ENCODE results near the gene VAV2.

DNA sequence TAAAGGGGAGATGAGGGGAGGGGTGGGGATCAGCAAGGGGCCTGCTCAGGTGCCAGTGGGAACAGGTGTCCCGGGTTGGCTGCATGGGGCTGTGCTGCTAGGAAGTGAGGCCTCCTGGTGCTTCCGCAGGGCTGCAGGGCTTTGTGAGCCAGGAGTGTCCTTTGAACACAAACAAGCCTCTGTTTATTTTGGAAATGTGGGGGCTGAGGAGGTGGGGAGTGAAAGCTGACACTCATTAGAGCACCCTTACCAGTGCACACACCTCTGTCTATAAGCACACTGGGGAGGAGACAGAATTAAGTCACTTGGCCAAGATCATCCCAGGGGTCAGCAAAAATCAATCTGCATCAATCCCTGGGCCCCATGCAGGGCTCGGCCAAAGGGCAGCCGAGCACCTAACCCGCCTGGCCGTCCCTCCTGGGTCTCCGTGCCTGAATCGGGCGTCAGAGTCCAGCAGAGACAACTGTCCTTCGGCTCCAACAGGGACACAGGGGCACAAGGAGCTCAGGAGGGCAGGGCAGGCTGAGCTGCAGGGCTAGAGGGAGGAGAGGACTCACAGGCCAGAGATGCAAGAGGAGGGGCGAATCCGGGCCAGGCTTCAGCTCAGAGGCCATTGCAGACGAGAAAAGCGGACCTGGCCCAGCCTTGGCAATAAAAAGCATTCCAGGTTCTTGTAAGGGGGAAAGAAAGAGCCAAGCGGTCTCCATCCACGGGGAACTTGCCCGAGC, 99.8 kb downstream of the VAV2 start:
- TF ChIP-seq, protein P1, sequence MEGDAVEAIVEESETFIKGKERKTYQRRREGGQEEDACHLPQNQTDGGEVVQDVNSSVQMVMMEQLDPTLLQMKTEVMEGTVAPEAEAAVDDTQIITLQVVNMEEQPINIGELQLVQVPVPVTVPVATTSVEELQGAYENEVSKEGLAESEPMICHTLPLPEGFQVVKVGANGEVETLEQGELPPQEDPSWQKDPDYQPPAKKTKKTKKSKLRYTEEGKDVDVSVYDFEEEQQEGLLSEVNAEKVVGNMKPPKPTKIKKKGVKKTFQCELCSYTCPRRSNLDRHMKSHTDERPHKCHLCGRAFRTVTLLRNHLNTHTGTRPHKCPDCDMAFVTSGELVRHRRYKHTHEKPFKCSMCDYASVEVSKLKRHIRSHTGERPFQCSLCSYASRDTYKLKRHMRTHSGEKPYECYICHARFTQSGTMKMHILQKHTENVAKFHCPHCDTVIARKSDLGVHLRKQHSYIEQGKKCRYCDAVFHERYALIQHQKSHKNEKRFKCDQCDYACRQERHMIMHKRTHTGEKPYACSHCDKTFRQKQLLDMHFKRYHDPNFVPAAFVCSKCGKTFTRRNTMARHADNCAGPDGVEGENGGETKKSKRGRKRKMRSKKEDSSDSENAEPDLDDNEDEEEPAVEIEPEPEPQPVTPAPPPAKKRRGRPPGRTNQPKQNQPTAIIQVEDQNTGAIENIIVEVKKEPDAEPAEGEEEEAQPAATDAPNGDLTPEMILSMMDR (IDR thresholded peaks at IDR 0.05), result no peak
- TF ChIP-seq, protein P2, sequence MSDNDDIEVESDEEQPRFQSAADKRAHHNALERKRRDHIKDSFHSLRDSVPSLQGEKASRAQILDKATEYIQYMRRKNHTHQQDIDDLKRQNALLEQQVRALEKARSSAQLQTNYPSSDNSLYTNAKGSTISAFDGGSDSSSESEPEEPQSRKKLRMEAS (IDR thresholded peaks at IDR 0.05; ENCODE audit: low read depth), result no peak
- TF ChIP-seq JUND (IDR thresholded peaks at IDR 0.05), result no peak
- TF ChIP-seq RFX5 (IDR thresholded peaks at IDR 0.05; ENCODE audit: low read length), result no peak
- no peak for TF ChIP-seq TAF1 (IDR thresholded peaks at IDR 0.05; ENCODE audit: borderline replicate concordance, low read depth, low read length)
- TF ChIP-seq RAD21 (IDR thresholded peaks at IDR 0.05; ENCODE audit: low read length), result no peak
- TF ChIP-seq RXRA (IDR thresholded peaks at IDR 0.05; ENCODE audit: borderline replicate concordance, low read depth), result no peak
- no peak for TF ChIP-seq FOXJ3 (CRISPR knock-in tag; IDR thresholded peaks at IDR 0.05)

Data from SK-N-SH (cell line).